ENCODE measurements around the gene GALC.

The GALC gene

GRCh38 chr14:88005978-88006851 is 13.2 kb upstream of the GALC start:
- DNase-seq, result no peak

- DNase-seq, result no peak
These were observed 12.1 kb upstream of the GALC start, which contains the start of gene GPR65 for GRCh38 chr14:88005050-88005481. Gene GPR65 (plus strand): TSS chr14:88005135. CDS start chr14:88010848, 5,713 bp downstream.

- DNase-seq, result no peak
These were observed 11.6 kb upstream of the GALC start for GRCh38 chr14:88004506-88005036.

GRCh38 chr14:88003425-88003824 is 10.4 kb upstream of the GALC start:
- DNase-seq, result no peak

- no peak for DNase-seq
These were observed 9.6 kb upstream of the GALC start for GRCh38 chr14:88002421-88003075.

GRCh38 chr14:87999277-87999676 is 6.3 kb upstream of the GALC start:
- DNase-seq, result no peak

- DNase-seq, result no peak
These were observed 5.5 kb upstream of the GALC start for GRCh38 chr14:87998482-87998881.

- no peak for DNase-seq
These were observed 3.3 kb upstream of the GALC start for GRCh38 chr14:87996291-87996592.

- DNase-seq, result no peak
These were observed 2.7 kb upstream of the GALC start for GRCh38 chr14:87995500-87996290.

- no peak for DNase-seq
These were observed 2.0 kb upstream of the GALC start for GRCh38 chr14:87994974-87995373.

GRCh38 chr14:87992346-87992717 is 650 bp downstream of the GALC start:
- DNase-seq, result no peak

GRCh38 chr14:87990682-87991081 is 2.3 kb downstream of the GALC start:
- DNase-seq, result no peak

- no peak for DNase-seq
These were observed 3.1 kb downstream of the GALC start for GRCh38 chr14:87989956-87990299.

GRCh38 chr14:87989221-87989955 is 3.6 kb downstream of the GALC start:
- no peak for DNase-seq

GRCh38 chr14:87979689-87980088 is 13.3 kb downstream of the GALC start:
- DNase-seq, result no peak

GRCh38 chr14:87975636-87976035 is 17.3 kb downstream of the GALC start:
- DNase-seq, result no peak

- DNase-seq, result no peak
These were observed 22.0 kb downstream of the GALC start for GRCh38 chr14:87971010-87971409.

- DNase-seq, result no peak
These were observed 25.5 kb downstream of the GALC start for GRCh38 chr14:87967496-87967895.

GRCh38 chr14:87966816-87967215 is 26.2 kb downstream of the GALC start:
- DNase-seq, result no peak

- DNase-seq, result no peak
These were observed 31.7 kb downstream of the GALC start for GRCh38 chr14:87961246-87961645.

- no peak for DNase-seq
These were observed 32.8 kb downstream of the GALC start for GRCh38 chr14:87960013-87960787.

- DNase-seq, result no peak
These were observed 37.5 kb downstream of the GALC start for GRCh38 chr14:87955501-87955900.

All from 8988T (cell line).